Measurements from ENCODE around the gene TOMM7. TPM values are rescaled to one million over a fixed set of nuclear protein-coding genes. Genes with fewer than 3 reads are reported as not detected.

The TOMM7 gene
- polyA plus RNA-seq, 1 experiment, result 390 TPM

DNA sequence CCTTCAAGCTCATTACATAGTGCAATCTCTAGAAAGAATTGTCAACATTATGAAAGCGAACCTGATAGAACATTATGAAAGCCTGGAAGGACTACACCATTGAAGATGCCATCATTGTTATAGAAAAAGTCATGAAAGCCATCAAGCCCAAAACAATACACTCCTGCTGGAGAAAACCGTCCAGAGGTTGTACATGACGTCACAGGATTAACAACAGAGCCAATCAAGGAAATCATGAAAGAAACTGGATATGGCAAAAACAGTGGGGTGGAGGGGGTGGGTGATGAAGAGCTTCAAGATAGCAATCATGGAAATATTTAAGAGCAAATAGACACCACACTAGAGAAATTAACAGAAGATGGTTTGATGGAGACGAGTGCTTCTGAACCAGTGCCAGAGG is 45.7 kb downstream of the TOMM7 start:
- H3K27ac ChIP-seq (ENCODE audit: low read depth, low read length), result no peak overlapping the region
- ChIA-PET CTCF (no interaction called here), POLR2A (no interaction called here)
- H3K9me3 ChIP-seq (ENCODE audit: control insufficient read depth, insufficient read depth, low read length), result no peaks in the 10 kb centered on the region
- TF ChIP-seq, protein P1, sequence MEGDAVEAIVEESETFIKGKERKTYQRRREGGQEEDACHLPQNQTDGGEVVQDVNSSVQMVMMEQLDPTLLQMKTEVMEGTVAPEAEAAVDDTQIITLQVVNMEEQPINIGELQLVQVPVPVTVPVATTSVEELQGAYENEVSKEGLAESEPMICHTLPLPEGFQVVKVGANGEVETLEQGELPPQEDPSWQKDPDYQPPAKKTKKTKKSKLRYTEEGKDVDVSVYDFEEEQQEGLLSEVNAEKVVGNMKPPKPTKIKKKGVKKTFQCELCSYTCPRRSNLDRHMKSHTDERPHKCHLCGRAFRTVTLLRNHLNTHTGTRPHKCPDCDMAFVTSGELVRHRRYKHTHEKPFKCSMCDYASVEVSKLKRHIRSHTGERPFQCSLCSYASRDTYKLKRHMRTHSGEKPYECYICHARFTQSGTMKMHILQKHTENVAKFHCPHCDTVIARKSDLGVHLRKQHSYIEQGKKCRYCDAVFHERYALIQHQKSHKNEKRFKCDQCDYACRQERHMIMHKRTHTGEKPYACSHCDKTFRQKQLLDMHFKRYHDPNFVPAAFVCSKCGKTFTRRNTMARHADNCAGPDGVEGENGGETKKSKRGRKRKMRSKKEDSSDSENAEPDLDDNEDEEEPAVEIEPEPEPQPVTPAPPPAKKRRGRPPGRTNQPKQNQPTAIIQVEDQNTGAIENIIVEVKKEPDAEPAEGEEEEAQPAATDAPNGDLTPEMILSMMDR (IDR thresholded peaks at IDR 0.05; ENCODE audit: low read depth, low read length), result no peak
- no peak overlapping the region for H3K4me3 ChIP-seq (ENCODE audit: low read depth, low read length)
- H3K27me3 ChIP-seq (ENCODE audit: control insufficient read depth, insufficient read depth, low read length), result no peaks in the 10 kb centered on the region
- DNase-seq (ENCODE audit: low read depth, low spot score), result no peak

DNA sequence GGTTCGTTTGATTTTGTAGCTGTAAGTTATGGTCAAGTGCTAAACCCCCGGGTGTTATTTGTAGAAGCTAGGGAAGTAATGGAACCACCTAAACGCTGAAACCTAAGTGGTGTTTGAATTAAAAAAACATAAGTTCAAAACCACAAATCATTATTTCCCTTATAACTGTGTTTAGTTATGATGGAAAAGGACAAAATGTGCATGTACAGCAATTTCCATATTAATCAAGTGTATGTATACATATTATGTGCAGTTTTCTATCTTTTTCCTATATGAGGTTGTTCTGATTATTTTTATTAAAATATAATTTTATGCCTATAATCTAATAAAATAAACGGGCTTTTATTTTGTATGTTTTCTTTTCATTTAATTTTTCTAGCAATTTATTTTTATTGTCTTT is 49.8 kb downstream of the TOMM7 start:
- TF ChIP-seq, protein P1 (IDR thresholded peaks at IDR 0.05; ENCODE audit: low read depth, low read length), result no peak
- DNase-seq (ENCODE audit: low read depth, low spot score), result no peak
- POLR2A ChIA-PET, result no interaction called here
- Histone ChIP-seq H3K9me3 (ENCODE audit: control insufficient read depth, insufficient read depth, low read length) (no peaks in the 10 kb centered on the region; the same call in 1 of the 2 replicates), H3K27me3 (ENCODE audit: control insufficient read depth, insufficient read depth, low read length) (no peaks in the 10 kb centered on the region), H3K27ac (ENCODE audit: low read depth, low read length) (no peak overlapping the region), H3K4me3 (ENCODE audit: low read depth, low read length) (no peak overlapping the region)
- CTCF ChIA-PET, result interaction anchor here (1.3 kb wide), 1 partner anchor 13 kb away, joined by 3 read pairs; no protein-coding TSS in a partner anchor

DNA sequence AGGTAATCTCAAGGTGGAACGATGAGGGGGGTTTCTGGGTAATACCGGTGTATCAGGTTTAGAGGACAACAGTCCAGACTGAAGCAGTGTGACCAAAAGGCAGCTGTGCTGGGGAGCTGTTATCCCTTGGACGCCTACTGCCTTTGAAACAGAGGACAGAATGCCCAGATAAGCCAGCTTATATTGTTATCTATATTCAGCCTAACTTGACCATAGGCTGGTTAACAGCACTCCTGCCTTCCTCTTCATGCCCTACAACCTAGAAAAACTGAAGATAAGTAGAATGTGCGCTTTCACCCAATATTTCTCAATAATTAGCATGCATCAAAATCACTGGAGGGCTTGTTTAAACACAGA is 50.8 kb downstream of the TOMM7 start:
- TF ChIP-seq, protein P1 (IDR thresholded peaks at IDR 0.05; ENCODE audit: low read depth, low read length), result no peak
- H3K9me3 ChIP-seq (ENCODE audit: control insufficient read depth, insufficient read depth, low read length), result no peaks in the 10 kb centered on the region; the same call in 1 of the 2 replicates
- POLR2A ChIA-PET, result no interaction called here

DNA sequence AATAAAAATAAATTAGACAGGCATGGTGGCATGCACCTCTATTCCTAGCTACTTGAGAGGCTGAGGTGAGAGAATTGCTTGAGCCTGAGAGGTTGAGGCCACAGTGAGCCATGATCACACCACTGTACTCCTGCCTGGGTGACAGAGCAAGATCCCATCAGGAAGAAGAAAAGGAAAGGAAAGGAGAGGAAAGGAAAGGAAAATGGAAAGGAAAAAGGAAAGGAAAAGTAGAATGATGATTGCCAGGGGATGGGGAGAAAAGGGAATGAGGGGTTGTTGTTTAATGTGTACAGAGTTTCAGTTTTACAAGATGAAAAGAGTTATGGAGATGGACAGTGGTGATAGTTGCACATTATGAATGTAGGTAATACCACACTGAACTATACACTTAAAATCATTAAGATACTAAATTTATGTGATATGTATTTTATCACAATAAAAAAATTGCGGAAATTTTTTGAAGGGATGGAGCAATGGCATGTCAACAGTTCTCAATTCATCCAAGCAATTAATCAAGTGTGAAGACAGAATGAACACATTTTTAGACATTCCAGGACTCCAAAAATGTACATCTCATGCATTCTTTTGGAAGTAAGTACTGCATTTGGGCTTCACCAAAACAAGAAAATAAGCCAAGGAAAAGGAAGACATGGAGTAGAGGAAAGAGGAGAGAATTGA is 51.3 kb downstream of the TOMM7 start:
- Histone ChIP-seq H3K4me3 (ENCODE audit: low read depth, low read length) (no peak overlapping the region), H3K27ac (ENCODE audit: low read depth, low read length) (no peak overlapping the region), H3K9me3 (ENCODE audit: control insufficient read depth, insufficient read depth, low read length) (no peaks in the 10 kb centered on the region; the same call in 1 of the 2 replicates), H3K27me3 (ENCODE audit: control insufficient read depth, insufficient read depth, low read length) (no peaks in the 10 kb centered on the region)
- DNase-seq (ENCODE audit: low read depth, low spot score), result no peak
- TF ChIP-seq, protein P1 (IDR thresholded peaks at IDR 0.05; ENCODE audit: low read depth, low read length), result no peak
- ChIA-PET CTCF (interaction anchor here (1.3 kb wide), 1 partner anchor 14 kb away, joined by 3 read pairs; no protein-coding TSS in a partner anchor), POLR2A (no interaction called here)

More for the DNA sequence above, 50.8 kb downstream of the TOMM7 start:
- CTCF ChIA-PET, result interaction anchor here (1.3 kb wide), 1 partner anchor 14 kb away, joined by 3 read pairs; no protein-coding TSS in a partner anchor
- no peaks in the 10 kb centered on the region for H3K27me3 ChIP-seq (ENCODE audit: control insufficient read depth, insufficient read depth, low read length)
- DNase-seq (ENCODE audit: low read depth, low spot score), result no peak
- H3K27ac ChIP-seq (ENCODE audit: low read depth, low read length), result no peak overlapping the region
- no peak overlapping the region for H3K4me3 ChIP-seq (ENCODE audit: low read depth, low read length)

DNA sequence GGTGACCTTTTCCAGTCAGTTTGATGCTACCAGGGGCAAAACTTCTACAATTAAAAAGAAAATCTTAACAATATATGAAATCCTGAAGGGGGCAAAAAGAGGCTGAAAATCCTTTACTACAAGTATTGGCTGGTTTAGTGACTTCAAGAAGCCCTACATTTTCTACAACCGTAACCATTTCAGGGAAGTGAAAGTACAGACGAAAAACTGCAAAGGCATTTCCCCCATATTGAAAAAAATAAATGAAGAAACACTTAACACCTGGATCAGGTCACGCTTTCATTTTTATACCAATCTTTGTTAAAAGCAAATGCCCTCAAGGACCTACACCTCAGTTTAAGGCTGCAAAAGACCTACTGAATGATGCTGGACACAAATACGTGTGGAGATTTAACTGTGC is 57.0 kb downstream of the TOMM7 start:
- CTCF ChIA-PET, result interaction anchor here (0.6 kb wide), 1 partner anchor 13 kb away, joined by 4 read pairs; no protein-coding TSS in a partner anchor
- TF ChIP-seq, protein P1 (IDR thresholded peaks at IDR 0.05; ENCODE audit: low read depth, low read length), result no peak

More for the DNA sequence above, 57.0 kb downstream of the TOMM7 start:
- Histone ChIP-seq H3K27ac (ENCODE audit: low read depth, low read length) (no peak overlapping the region), H3K4me3 (ENCODE audit: low read depth, low read length) (no peak overlapping the region), H3K27me3 (ENCODE audit: control insufficient read depth, insufficient read depth, low read length) (no peaks in the 10 kb centered on the region), H3K9me3 (ENCODE audit: control insufficient read depth, insufficient read depth, low read length) (peaks cover 3% of the 10 kb centered on the region; the same call in 1 of the 2 replicates)
- DNase-seq (ENCODE audit: low read depth, low spot score), result no peak
- POLR2A ChIA-PET, result no interaction called here
